Effector memory CD8-positive, alpha-beta T cell (primary cell): ENCODE data around the gene ATRN.
A peak's percentile ranks its signal among the peaks of the same experiment; 100 is the strongest.

Source experiments
- ATAC-seq: fragments of 150-1000 bp; cut with Tn5 transposase; replicated peaks from 2 replicates; pipeline ENCODE4 v1.10.0; 2021; ENCODE audit warnings: mild to moderate bottlenecking, moderate library complexity
- DNase-seq, 3 experiments: peaks; one replicate each; pipeline ENCODE4 v3.0.0; 2021
- H3K27ac Mint-ChIP-seq, 2 donors: one replicate each; pipeline ENCODE4 v1.8.0; 2022; ENCODE audit warnings: mild to moderate bottlenecking in 2 of 2, mixed read lengths in 2 of 2, moderate library complexity in 2 of 2
- H3K27me3 Mint-ChIP-seq, 2 donors: one replicate each; pipeline ENCODE4 v1.8.0; 2022; ENCODE audit warnings: mixed read lengths in 2 of 2
- H3K36me3 Mint-ChIP-seq: one replicate; pipeline ENCODE4 v1.8.0; 2022; ENCODE audit warnings: mild to moderate bottlenecking, moderate library complexity, mixed read lengths; ENCODE audit not compliant: insufficient read depth
- H3K4me1 Mint-ChIP-seq, 2 donors: one replicate each; pipeline ENCODE4 v1.8.0; 2022; ENCODE audit warnings: low read depth in 2 of 2, mixed read lengths in 2 of 2
- H3K4me3 Mint-ChIP-seq, 2 donors: one replicate each; pipeline ENCODE4 v1.8.0; 2022; ENCODE audit warnings: mild to moderate bottlenecking in 2 of 2, mixed read lengths in 2 of 2, moderate library complexity in 2 of 2
- H3K9me3 Mint-ChIP-seq, 2 donors: one replicate each; pipeline ENCODE4 v1.8.0; 2022; ENCODE audit warnings: mixed read lengths in 2 of 2

ATRN gene

GRCh38 chr20:3640259-3640658, 169.4 kb downstream of the ATRN start:
- DNase-seq (no peak), ATAC-seq (no peak)
- Mint-ChIP-seq H3K27me3 (no peaks in the 10 kb centered on the region), H3K27ac (no peak overlapping the region), H3K9me3 (no peaks in the 10 kb centered on the region), H3K36me3 (peaks cover 5% of the 10 kb centered on the region), H3K4me3 (no peak overlapping the region), H3K4me1 (no peaks in the 10 kb centered on the region)

- DNase-seq (no peak), ATAC-seq (no peak)
- no peaks in the 10 kb centered on the region for H3K27me3 Mint-ChIP-seq
- H3K4me1 Mint-ChIP-seq: no peaks in the 10 kb centered on the region
- no peak overlapping the region for H3K4me3 Mint-ChIP-seq
- no peaks in the 10 kb centered on the region for H3K9me3 Mint-ChIP-seq
- H3K27ac Mint-ChIP-seq: no peak overlapping the region
- H3K36me3 Mint-ChIP-seq: peaks cover 13% of the 10 kb centered on the region
Observed at GRCh38 chr20:3645309-3646066, 174.7 kb downstream of the ATRN start.

GRCh38 chr20:3646067-3646440, 175.2 kb downstream of the ATRN start:
- no peaks in the 10 kb centered on the region for H3K27me3 Mint-ChIP-seq
- H3K9me3 Mint-ChIP-seq: no peaks in the 10 kb centered on the region
- no peak for DNase-seq
- H3K36me3 Mint-ChIP-seq: peaks cover 13% of the 10 kb centered on the region
- no peak overlapping the region for H3K27ac Mint-ChIP-seq
- no peaks in the 10 kb centered on the region for H3K4me1 Mint-ChIP-seq
- ATAC-seq: no peak
- H3K4me3 Mint-ChIP-seq: no peak overlapping the region

GRCh38 chr20:3646651-3647050, 175.8 kb downstream of the ATRN start:
- no peaks in the 10 kb centered on the region for H3K27me3 Mint-ChIP-seq

GRCh38 chr20:3647473-3647872, 176.7 kb downstream of the ATRN start:
- Mint-ChIP-seq H3K27ac (no peak overlapping the region), H3K9me3 (no peaks in the 10 kb centered on the region), H3K4me1 (peaks cover 0 to 4% of the 10 kb centered on the region in 2 donors), H3K4me3 (no peak overlapping the region), H3K36me3 (peaks cover 13% of the 10 kb centered on the region), H3K27me3 (no peaks in the 10 kb centered on the region)
- DNase-seq (no peak), ATAC-seq (no peak)

More at GRCh38 chr20:3646651-3647050, 175.8 kb downstream of the ATRN start:
- peaks cover 0 to 2% of the 10 kb centered on the region in 2 donors for H3K4me1 Mint-ChIP-seq
- H3K9me3 Mint-ChIP-seq: no peaks in the 10 kb centered on the region
- no peak overlapping the region for H3K4me3 Mint-ChIP-seq
- no peak overlapping the region for H3K27ac Mint-ChIP-seq
- no peak for DNase-seq
- ATAC-seq: no peak
- peaks cover 13% of the 10 kb centered on the region for H3K36me3 Mint-ChIP-seq

GRCh38 chr20:3648951-3649350, 178.1 kb downstream of the ATRN start:
- DNase-seq (no peak), ATAC-seq (no peak)
- Mint-ChIP-seq H3K27ac (peak overlapping the region; percentile 23 to 57), H3K4me1 (peaks cover 0 to 12% of the 10 kb centered on the region in 2 donors), H3K36me3 (peaks cover 13% of the 10 kb centered on the region), H3K9me3 (no peaks in the 10 kb centered on the region), H3K4me3 (no peak overlapping the region), H3K27me3 (no peaks in the 10 kb centered on the region)

- Mint-ChIP-seq H3K36me3 (peaks cover 8% of the 10 kb centered on the region), H3K27me3 (no peaks in the 10 kb centered on the region), H3K27ac (no peak overlapping the region), H3K4me1 (peaks cover 0 to 12% of the 10 kb centered on the region in 2 donors), H3K4me3 (no peak overlapping the region), H3K9me3 (no peaks in the 10 kb centered on the region)
- ATAC-seq: no peak
- DNase-seq: no peak
Observed at GRCh38 chr20:3651204-3651962, 180.6 kb downstream of the ATRN start.

GRCh38 chr20:3652221-3652620, 181.4 kb downstream of the ATRN start:
- H3K36me3 Mint-ChIP-seq: peaks cover 8% of the 10 kb centered on the region
- ATAC-seq: no peak
- H3K27me3 Mint-ChIP-seq: peaks cover 2 to 4% of the 10 kb centered on the region in 2 donors
- no peak overlapping the region for H3K4me3 Mint-ChIP-seq
- no peak for DNase-seq
- H3K27ac Mint-ChIP-seq: peak overlapping the region in 1 of 2 donors; percentile 42
- no peaks in the 10 kb centered on the region for H3K9me3 Mint-ChIP-seq
- H3K4me1 Mint-ChIP-seq: peaks cover 0 to 12% of the 10 kb centered on the region in 2 donors

GRCh38 chr20:3652676-3653596, 182.1 kb downstream of the ATRN start:
- Mint-ChIP-seq H3K27me3 (peaks cover 6 to 11% of the 10 kb centered on the region in 2 donors), H3K9me3 (no peaks in the 10 kb centered on the region), H3K27ac (peak overlapping the region in 1 of 2 donors; percentile 42), H3K36me3 (peaks cover 11% of the 10 kb centered on the region), H3K4me1 (peaks cover 0 to 12% of the 10 kb centered on the region in 2 donors), H3K4me3 (no peak overlapping the region)
- DNase-seq (no peak), ATAC-seq (peak; percentile 66)

- Mint-ChIP-seq H3K27me3 (peaks cover 11 to 21% of the 10 kb centered on the region in 2 donors), H3K27ac (no peak overlapping the region), H3K4me1 (peaks cover 4 to 17% of the 10 kb centered on the region in 2 donors), H3K9me3 (no peaks in the 10 kb centered on the region), H3K4me3 (no peak overlapping the region), H3K36me3 (peaks cover 4% of the 10 kb centered on the region)
- no peak for ATAC-seq
- no peak for DNase-seq
Observed at GRCh38 chr20:3653921-3654320, 183.1 kb downstream of the ATRN start.

- ATAC-seq: no peak
- Mint-ChIP-seq H3K27me3 (peaks cover 17 to 27% of the 10 kb centered on the region in 2 donors), H3K27ac (no peak overlapping the region), H3K4me3 (no peak overlapping the region), H3K36me3 (peaks cover 3% of the 10 kb centered on the region), H3K9me3 (no peaks in the 10 kb centered on the region), H3K4me1 (peaks cover 6 to 22% of the 10 kb centered on the region in 2 donors)
- no peak for DNase-seq
Observed at GRCh38 chr20:3654326-3655130, 183.7 kb downstream of the ATRN start.

GRCh38 chr20:3655131-3655405, 184.2 kb downstream of the ATRN start:
- Mint-ChIP-seq H3K4me1 (peaks cover 6 to 27% of the 10 kb centered on the region in 2 donors), H3K9me3 (no peaks in the 10 kb centered on the region), H3K27me3 (peaks cover 21 to 33% of the 10 kb centered on the region in 2 donors), H3K4me3 (no peak overlapping the region), H3K27ac (no peak overlapping the region), H3K36me3 (peaks cover 3% of the 10 kb centered on the region)
- no peak for DNase-seq
- ATAC-seq: no peak
